DND-41 (cell line): ENCODE data around the gene MBD6.

Experiments
- CTCF ChIP-seq: IDR thresholded peaks from 2 replicates; pipeline ENCODE4 v1.5.1; 2012; ENCODE audit warnings: borderline replicate concordance, low read length, moderate library complexity, mild to moderate bottlenecking; ENCODE audit not compliant: poor library complexity, severe bottlenecking; ENCODE audit errors: extremely low read depth
- EZH2 ChIP-seq: IDR thresholded peaks from 3 replicates; pipeline ENCODE4 v1.6.1; 2012; ENCODE audit warnings: borderline replicate concordance, low read depth, mild to moderate bottlenecking, moderate library complexity, low read length, inconsistent platforms; ENCODE audit not compliant: severe bottlenecking

- no peak for TF ChIP-seq CTCF
- no peak for TF ChIP-seq EZH2
Observed at GRCh38 chr12:57568838-57569237, 46.2 kb downstream of the MBD6 start.
